Fibroblast of skin of scalp (primary cell): ENCODE data around the gene RBM33.
"Not testable (repeated sequence)": the region's sequence is repeated elsewhere in the genome, so short reads cannot be mapped to it uniquely, and the experiment has no call there.

Source experiments
- DNase-seq: peaks from one replicate; pipeline ENCODE4 v3.0.0-alpha.2; 2013

RBM33 gene

GRCh38 chr7:155811560-155811894 lies 167.1 kb downstream of the RBM33 start:
- DNase-seq, result no peak

- DNase-seq, result no peak
These were observed 167.7 kb downstream of the RBM33 start, which contains the start of gene SHH for GRCh38 chr7:155811895-155812761. Gene SHH (minus strand): TSS chr7:155812463. CDS start chr7:155812122, 341 bp downstream.

- DNase-seq, result no peak
These were observed 168.7 kb downstream of the RBM33 start for GRCh38 chr7:155813125-155813524.

GRCh38 chr7:155813546-155814315 lies 169.3 kb downstream of the RBM33 start:
- DNase-seq, result no peak

- DNase-seq, result no peak
These were observed 170.1 kb downstream of the RBM33 start for GRCh38 chr7:155814316-155815276.

- peak; percentile 41 for DNase-seq
These were observed 171.1 kb downstream of the RBM33 start for GRCh38 chr7:155815332-155816191.

GRCh38 chr7:155816192-155816508 lies 171.7 kb downstream of the RBM33 start:
- no peak for DNase-seq

- no peak for DNase-seq
These were observed 172.5 kb downstream of the RBM33 start for GRCh38 chr7:155816996-155817395.

GRCh38 chr7:155817515-155817914 lies 173.1 kb downstream of the RBM33 start:
- DNase-seq, result not testable (repeated sequence)

GRCh38 chr7:155818154-155818819 lies 173.8 kb downstream of the RBM33 start:
- DNase-seq, result no peak

- DNase-seq, result no peak
These were observed 174.3 kb downstream of the RBM33 start for GRCh38 chr7:155818820-155819168.

- no peak for DNase-seq
These were observed 174.7 kb downstream of the RBM33 start for GRCh38 chr7:155819186-155819585.

- DNase-seq, result no peak
These were observed 175.8 kb downstream of the RBM33 start for GRCh38 chr7:155820246-155820645.

- no peak for DNase-seq
These were observed 176.3 kb downstream of the RBM33 start for GRCh38 chr7:155820788-155821187.

- DNase-seq, result no peak
These were observed 177.4 kb downstream of the RBM33 start for GRCh38 chr7:155821851-155822250.

- DNase-seq, result no peak
These were observed 179.9 kb downstream of the RBM33 start for GRCh38 chr7:155824227-155824886.

- DNase-seq, result no peak
These were observed 180.9 kb downstream of the RBM33 start for GRCh38 chr7:155825336-155825735.

- no peak for DNase-seq
These were observed 185.5 kb downstream of the RBM33 start for GRCh38 chr7:155829796-155830470.
